C4-2B (cell line): ENCODE measurements around the gene TBPL2.

Experiments used
- CTCF ChIP-seq: fragments of 450-650 bp; conservative IDR thresholded peaks from 2 replicates; pipeline ENCODE4 v1.5.1; 2017; ENCODE audit warnings: mild to moderate bottlenecking
- ZFX ChIP-seq: fragments of 450-650 bp; IDR thresholded peaks from 2 replicates; pipeline ENCODE4 v1.6.1; 2017

GRCh38 chr14:55381561-55381960 is 58.9 kb downstream of the TBPL2 start:
- TF ChIP-seq CTCF: no peak
- TF ChIP-seq ZFX: no peak
